Transverse colon (tissue), 3 donors: ENCODE results near the gene HDAC8.

Experiments
- CTCF ChIP-seq, 5 experiments: fragments of 200-600 bp in 3 of 5; fragments of 450-650 bp in 2 of 5; sonication (generic) in 3 of 5; IDR thresholded peaks; 1 replicate in 2 of 5; 2 replicates in 3 of 5; pipeline ENCODE4 v1.5.1; 2016 to 2017; ENCODE audit warnings: antibody characterized with exemption in 5 of 5, inconsistent platforms in 3 of 5, mild to moderate bottlenecking in 2 of 5, moderate library complexity in 1 of 5
- POLR2A ChIP-seq: fragments of 450-650 bp; IDR thresholded peaks from one replicate; pipeline ENCODE4 v1.6.1; 2016; ENCODE audit warnings: antibody characterized with exemption, mild to moderate bottlenecking, moderate library complexity

- TF ChIP-seq CTCF (IDR thresholded peaks at IDR 0.05) (no peak), POLR2A (no peak)
Observed at GRCh38 chrX:72308209-72308565, 264.5 kb downstream of the HDAC8 start.
